Lower leg skin (tissue), 3 donors: ENCODE results near the gene SMIM29.

Experiments used
- CTCF ChIP-seq, 3 donors: fragments of 450-650 bp; IDR thresholded peaks; one replicate each; pipeline ENCODE4 v1.5.1; 2016; ENCODE audit warnings: antibody characterized with exemption in 3 of 3, mild to moderate bottlenecking in 3 of 3, moderate library complexity in 2 of 3
- POLR2A ChIP-seq, 2 donors: fragments of 450-650 bp; IDR thresholded peaks; one replicate each; pipeline ENCODE4 v1.6.1; 2016 to 2017; ENCODE audit warnings: antibody characterized with exemption in 2 of 2, mild to moderate bottlenecking in 1 of 2, moderate library complexity in 1 of 2

- TF ChIP-seq CTCF (IDR thresholded peaks at IDR 0.05), result no peak
- TF ChIP-seq POLR2A (IDR thresholded peaks at IDR 0.05), result no peak
Measured at GRCh38 chr6:34280216-34280615, 31.4 kb upstream of the SMIM29 start.
